Neuronal stem cell (in vitro differentiated cells): ENCODE results near the gene MYPN.

Experiments used
- DNase-seq: peaks from one replicate; pipeline ENCODE4 v3.0.0-alpha.2; 2013; ENCODE audit warnings: low spot score
- H2AFZ ChIP-seq: one replicate; pipeline ENCODE4 v1.6.1; 2013; ENCODE audit warnings: mild to moderate bottlenecking, low read length, inconsistent platforms
- H2AK5ac ChIP-seq: 2 replicates; pipeline ENCODE4 v1.6.1; 2013; ENCODE audit warnings: low read depth, mild to moderate bottlenecking, inconsistent platforms, low read length, moderate library complexity, mixed read lengths
- H2BK120ac ChIP-seq: 2 replicates; pipeline ENCODE4 v1.6.1; 2013; ENCODE audit warnings: low read depth, mild to moderate bottlenecking, inconsistent platforms, low read length, moderate library complexity, mixed read lengths
- H2BK12ac ChIP-seq: one replicate; pipeline ENCODE4 v1.6.1; 2013; ENCODE audit warnings: low read length, inconsistent platforms
- H2BK15ac ChIP-seq: 2 replicates; pipeline ENCODE4 v1.6.1; 2013; ENCODE audit warnings: mild to moderate bottlenecking, low read length, inconsistent platforms, mixed read lengths
- H2BK5ac ChIP-seq: one replicate; pipeline ENCODE4 v1.6.1; 2013; ENCODE audit warnings: inconsistent platforms, mild to moderate bottlenecking, low read length, moderate library complexity
- H3K14ac ChIP-seq: one replicate; pipeline ENCODE4 v1.6.1; 2013; ENCODE audit warnings: low read length, inconsistent platforms
- H3K18ac ChIP-seq: 2 replicates; pipeline ENCODE4 v1.6.1; 2013; ENCODE audit warnings: low read length, inconsistent platforms
- H3K23ac ChIP-seq: 2 replicates; pipeline ENCODE4 v1.6.1; 2013; ENCODE audit warnings: low read depth, mild to moderate bottlenecking, mixed read lengths, low read length, inconsistent platforms; ENCODE audit not compliant: poor library complexity
- H3K27ac ChIP-seq: replicated peaks from 3 replicates; pipeline ENCODE4 v1.5.1; 2013; ENCODE audit warnings: low read length, inconsistent platforms
- H3K27me3 ChIP-seq, 3 experiments: 2 replicates each; pipeline ENCODE4 v1.6.1; 2013; ENCODE audit warnings: low read length in 3 of 3, mild to moderate bottlenecking in 2 of 3, inconsistent platforms in 1 of 3, low read depth in 1 of 3, mixed read lengths in 1 of 3, moderate library complexity in 1 of 3; ENCODE audit not compliant: control insufficient read depth in 3 of 3, insufficient read depth in 3 of 3
- H3K36me3 ChIP-seq, 2 donors: replicated peaks in 1 of 2; 2 replicates each; pipeline ENCODE4 v1.6.1; 2013; ENCODE audit warnings: low read length in 2 of 2; ENCODE audit not compliant: control insufficient read depth in 2 of 2, insufficient read depth in 2 of 2
- H3K4ac ChIP-seq: 2 replicates; pipeline ENCODE4 v1.6.1; 2013; ENCODE audit warnings: inconsistent platforms, mild to moderate bottlenecking, low read length, moderate library complexity
- H3K4me1 ChIP-seq, 2 donors: 1 replicate in 1 of 2; 2 replicates in 1 of 2; pipeline ENCODE4 v1.6.1; 2013; ENCODE audit warnings: low read length in 2 of 2, low read depth in 1 of 2; ENCODE audit not compliant: control insufficient read depth in 2 of 2, insufficient read depth in 1 of 2
- H3K4me2 ChIP-seq: one replicate; pipeline ENCODE4 v1.6.1; 2013; ENCODE audit warnings: mild to moderate bottlenecking, low read length, inconsistent platforms; ENCODE audit not compliant: insufficient read depth, poor library complexity, severe bottlenecking
- H3K4me3 ChIP-seq, 2 donors: 2 replicates each; pipeline ENCODE4 v1.5.1; 2013; ENCODE audit warnings: low read length in 2 of 2, mild to moderate bottlenecking in 2 of 2, inconsistent platforms in 1 of 2, moderate library complexity in 1 of 2
- H3K79me1 ChIP-seq: one replicate; pipeline ENCODE4 v1.6.1; 2013; ENCODE audit warnings: low read depth, mild to moderate bottlenecking, inconsistent platforms, low read length, moderate library complexity
- H3K9ac ChIP-seq: one replicate; pipeline ENCODE4 v1.6.1; 2013; ENCODE audit warnings: mild to moderate bottlenecking, low read depth, low read length, inconsistent platforms; ENCODE audit not compliant: poor library complexity
- H3K9me3 ChIP-seq, 2 donors: replicated peaks in 1 of 2; 2 replicates each; pipeline versions ENCODE3 to v1.6.1; 2013; ENCODE audit warnings: low read length in 2 of 2, mild to moderate bottlenecking in 2 of 2, inconsistent platforms in 1 of 2, low read depth in 1 of 2, mixed read lengths in 1 of 2, moderate library complexity in 1 of 2; ENCODE audit not compliant: control insufficient read depth in 2 of 2, insufficient read depth in 1 of 2
- H4K8ac ChIP-seq: one replicate; pipeline ENCODE4 v1.6.1; 2013; ENCODE audit warnings: low read depth, mild to moderate bottlenecking, inconsistent platforms, low read length, moderate library complexity
- H4K91ac ChIP-seq: one replicate; pipeline ENCODE4 v1.6.1; 2013; ENCODE audit warnings: low read length, low read depth, mild to moderate bottlenecking, inconsistent platforms; ENCODE audit not compliant: poor library complexity
- WGBS, 2 donors: extraction: QIAGEN DNeasy Blood & Tissue Kit; methylation state at CpG; one replicate each; pipeline ENCODE4 v1.1.7; 2013; ENCODE audit warnings: missing lambda C conversion rate in 2 of 2, mixed read lengths in 1 of 2; ENCODE audit not compliant: insufficient read length in 2 of 2, insufficient replicate concordance in 1 of 2; ENCODE audit errors: extremely low coverage in 2 of 2; 5-methylcytosine and 5-hydroxymethylcytosine counted together

MYPN gene

DNA sequence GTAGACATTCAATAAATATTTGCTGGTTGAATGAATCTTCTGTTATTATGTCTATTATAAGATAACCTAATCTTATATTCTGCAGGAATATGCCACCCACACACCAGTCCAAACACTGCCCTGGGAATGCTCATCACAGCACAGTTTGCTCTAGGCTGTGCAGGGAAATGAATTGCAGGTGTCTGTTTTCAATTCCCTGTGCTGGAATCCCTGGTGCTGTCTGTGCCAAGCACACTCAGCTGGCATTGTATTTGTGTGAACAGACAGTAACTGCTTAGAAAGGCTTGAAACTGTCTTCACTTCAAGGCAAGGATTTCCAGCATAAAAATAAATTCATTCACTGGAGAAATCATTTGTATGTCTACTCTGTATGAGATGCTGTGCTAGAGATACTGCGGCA is 102.4 kb downstream of the MYPN start:
- Histone ChIP-seq H2BK15ac (no peak overlapping the region), H3K14ac (no peak overlapping the region), H2BK120ac (no peak overlapping the region), H3K4ac (no peak overlapping the region), H3K9me3 (no peaks in the 10 kb centered on the region), H3K4me2 (no peak overlapping the region), H4K91ac (no peak overlapping the region), H3K18ac (no peak overlapping the region), H2BK5ac (no peak overlapping the region), H3K4me3 (no peak overlapping the region), H2AK5ac (no peak overlapping the region), H2BK12ac (no peak overlapping the region), H3K27me3 (peaks cover 0 to 5% (median 0%) of the 10 kb centered on the region in 3 experiments), H2AFZ (no peak overlapping the region), H3K4me1 (peaks cover 0 to 2% of the 10 kb centered on the region in 2 donors), H3K9ac (no peak overlapping the region), H3K23ac (no peak overlapping the region), H3K79me1 (no peaks in the 10 kb centered on the region), H3K27ac (no peak overlapping the region), H3K36me3 (no peaks in the 10 kb centered on the region), H4K8ac (no peak overlapping the region)
- DNase-seq = no peak
- no CpG with 5 or more reads among the region's 1 CpG for WGBS, 2 donors

DNA sequence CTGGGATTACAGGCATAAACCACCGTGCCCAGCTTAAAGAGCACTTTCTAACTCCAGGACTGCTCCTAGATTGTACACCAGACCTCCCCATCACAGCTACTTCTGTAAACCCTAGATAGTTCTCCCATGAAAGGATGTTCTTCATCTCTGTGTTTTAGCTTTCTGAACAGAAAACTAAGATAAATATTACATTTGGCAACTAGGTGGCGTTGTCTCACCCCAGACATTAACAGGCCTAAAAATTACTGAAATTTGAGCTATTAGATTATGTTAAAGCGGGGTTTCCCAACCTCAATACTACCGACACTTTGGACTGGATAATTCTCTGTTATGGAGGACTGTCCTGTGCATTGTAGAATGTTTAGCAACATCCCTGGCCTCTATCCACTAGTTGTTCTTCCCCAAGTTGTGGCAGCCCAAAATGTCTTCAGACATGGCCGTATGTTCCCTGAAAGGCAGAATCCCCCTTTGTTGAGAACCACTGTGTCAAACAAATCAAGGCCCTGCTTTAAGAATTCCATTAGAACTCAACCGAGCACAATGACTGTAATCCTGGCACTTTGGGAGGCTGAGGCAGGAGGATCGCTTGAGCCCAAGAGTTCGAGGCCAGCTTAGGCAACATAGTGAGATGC is 103.5 kb downstream of the MYPN start:
- H4K8ac ChIP-seq = no peak overlapping the region
- DNase-seq = no peak
- H3K27ac ChIP-seq = no peak overlapping the region
- H3K9ac ChIP-seq = no peak overlapping the region
- H3K4me1 ChIP-seq = peaks cover 0 to 2% of the 10 kb centered on the region in 2 donors
- no peak overlapping the region for H3K23ac ChIP-seq
- no CpG with 5 or more reads among the region's 8 CpGs for WGBS, 2 donors
- H3K18ac ChIP-seq = no peak overlapping the region
- H3K4ac ChIP-seq = no peak overlapping the region
- no peak overlapping the region for H2BK120ac ChIP-seq
- H3K14ac ChIP-seq = no peak overlapping the region
- no peaks in the 10 kb centered on the region for H3K79me1 ChIP-seq
- peak overlapping the region; percentile 32 for H2AFZ ChIP-seq
- H3K4me2 ChIP-seq = no peak overlapping the region
- H2BK15ac ChIP-seq = no peak overlapping the region
- peaks cover 0 to 7% (median 0%) of the 10 kb centered on the region in 3 experiments for H3K27me3 ChIP-seq
- no peak overlapping the region for H2AK5ac ChIP-seq
- no peaks in the 10 kb centered on the region for H3K9me3 ChIP-seq
- no peak overlapping the region for H4K91ac ChIP-seq
- H3K36me3 ChIP-seq = no peaks in the 10 kb centered on the region
- H3K4me3 ChIP-seq = no peak overlapping the region
- no peak overlapping the region for H2BK12ac ChIP-seq
- no peak overlapping the region for H2BK5ac ChIP-seq

DNA sequence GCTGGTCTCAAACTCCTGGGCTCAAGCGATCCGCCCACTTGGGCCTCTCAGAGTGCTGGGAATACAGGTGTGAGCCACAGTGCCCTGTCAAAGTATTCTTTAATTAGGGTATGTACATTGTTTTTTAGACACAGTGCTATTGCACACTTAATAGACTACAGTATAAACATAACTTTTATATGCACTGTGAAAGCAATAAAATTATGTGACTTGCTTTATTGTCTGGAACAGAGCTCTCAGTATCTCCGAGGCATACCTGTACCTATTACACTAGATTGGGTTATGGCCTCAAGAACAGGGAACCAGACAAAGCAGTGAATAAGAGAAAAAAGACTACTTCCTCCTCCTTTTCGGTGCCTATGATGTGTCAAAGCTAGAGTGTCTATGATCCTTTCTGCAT is 109.5 kb downstream of the MYPN start:
- Histone ChIP-seq H3K79me1 (no peaks in the 10 kb centered on the region), H3K4me1 (no peaks in the 10 kb centered on the region), H2AK5ac (no peak overlapping the region), H3K9me3 (no peaks in the 10 kb centered on the region), H3K18ac (no peak overlapping the region), H2AFZ (no peak overlapping the region), H3K4ac (no peak overlapping the region), H3K9ac (no peak overlapping the region), H3K14ac (no peak overlapping the region), H4K91ac (no peak overlapping the region), H2BK15ac (no peak overlapping the region), H2BK12ac (no peak overlapping the region), H3K23ac (no peak overlapping the region), H2BK5ac (no peak overlapping the region), H4K8ac (no peak overlapping the region), H3K36me3 (no peaks in the 10 kb centered on the region), H3K4me2 (no peak overlapping the region), H3K27me3 (peaks cover 0 to 5% (median 0%) of the 10 kb centered on the region in 3 experiments), H3K27ac (no peak overlapping the region), H2BK120ac (no peak overlapping the region), H3K4me3 (no peak overlapping the region)
- no CpG with 5 or more reads among the region's 4 CpGs for WGBS, 2 donors
- no peak for DNase-seq

DNA sequence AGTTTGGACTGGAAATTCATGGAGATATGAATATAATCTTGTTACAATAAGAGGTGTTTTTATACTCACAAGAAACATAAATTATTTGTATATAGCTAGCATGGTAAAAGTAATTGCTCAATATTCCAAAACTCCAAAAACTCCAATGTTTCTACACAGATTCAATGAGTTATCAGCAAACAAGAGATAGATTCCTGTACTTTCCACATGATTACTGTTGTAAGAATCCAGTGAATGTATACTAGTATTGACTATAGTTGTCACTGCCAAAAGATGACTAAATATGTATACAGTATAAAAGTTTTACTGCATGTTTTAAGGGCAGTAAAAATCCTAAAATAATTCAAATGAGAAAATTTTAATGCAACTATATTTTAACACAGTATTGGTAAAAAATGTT is 111.9 kb downstream of the MYPN start:
- H2BK120ac ChIP-seq = no peak overlapping the region
- H3K27me3 ChIP-seq = peaks cover 0 to 5% (median 0%) of the 10 kb centered on the region in 3 experiments
- H3K4me2 ChIP-seq = no peak overlapping the region
- no peak overlapping the region for H3K23ac ChIP-seq
- H2AFZ ChIP-seq = no peak overlapping the region
- no peak overlapping the region for H2AK5ac ChIP-seq
- H2BK12ac ChIP-seq = no peak overlapping the region
- H4K91ac ChIP-seq = no peak overlapping the region
- H2BK15ac ChIP-seq = no peak overlapping the region
- no peak overlapping the region for H3K27ac ChIP-seq
- no peak overlapping the region for H4K8ac ChIP-seq
- H3K36me3 ChIP-seq = no peaks in the 10 kb centered on the region
- H3K4me1 ChIP-seq = no peaks in the 10 kb centered on the region
- H3K4me3 ChIP-seq = no peak overlapping the region
- no peak overlapping the region for H3K9ac ChIP-seq
- no peak overlapping the region for H3K4ac ChIP-seq
- no peak overlapping the region for H3K18ac ChIP-seq
- H2BK5ac ChIP-seq = no peak overlapping the region
- no peaks in the 10 kb centered on the region for H3K9me3 ChIP-seq
- DNase-seq = no peak
- no peaks in the 10 kb centered on the region for H3K79me1 ChIP-seq
- no peak overlapping the region for H3K14ac ChIP-seq
